GM12878 (cell line): ENCODE data around the gene HIC1. TPM values are rescaled to one million over a fixed set of nuclear protein-coding genes. Genes with fewer than 3 reads are reported as not detected.

Source experiments
- BACH1 ChIP-seq: fragments of 450-650 bp; IDR thresholded peaks from 2 replicates; pipeline ENCODE4 v1.6.1; 2017; ENCODE audit warnings: mild to moderate bottlenecking, borderline replicate concordance
- BHLHE40 ChIP-seq, 2 experiments: fragments of 450-650 bp in 1 of 2; IDR thresholded peaks; 2 replicates each; pipeline ENCODE4 v1.6.1; 2011 to 2017; ENCODE audit warnings: low read depth in 2 of 2, borderline replicate concordance in 1 of 2, improper control_type of control experiment in 1 of 2, low read length in 1 of 2, mild to moderate bottlenecking in 1 of 2
- BMI1 ChIP-seq: fragments of 450-650 bp; IDR thresholded peaks from 2 replicates; pipeline ENCODE4 v1.6.1; 2016; ENCODE audit warnings: mild to moderate bottlenecking, moderate library complexity, borderline replicate concordance
- E2F4 ChIP-seq: IDR thresholded peaks from 2 replicates; pipeline ENCODE4 v1.6.1; 2012; ENCODE audit warnings: low read depth, low read length, improper control_type of control experiment
- IKZF1 ChIP-seq: fragments of 450-650 bp; conservative IDR thresholded peaks from 2 replicates; pipeline ENCODE4 v1.6.1; 2017; ENCODE audit warnings: antibody characterized with exemption, mild to moderate bottlenecking
- IKZF2 ChIP-seq, 2 experiments: fragments of 450-650 bp; IDR thresholded peaks; 2 replicates each; pipeline ENCODE4 v1.6.1; 2017; ENCODE audit warnings: mild to moderate bottlenecking in 2 of 2, moderate library complexity in 2 of 2
- NFXL1 ChIP-seq: fragments of 450-650 bp; IDR thresholded peaks from 2 replicates; pipeline ENCODE4 v1.6.1; 2017; ENCODE audit warnings: antibody characterized with exemption, mild to moderate bottlenecking, borderline replicate concordance
- POLR2A ChIP-seq: IDR thresholded peaks from 2 replicates; pipeline ENCODE4 v1.6.1; 2011; ENCODE audit warnings: low read depth, mild to moderate bottlenecking, low read length
- POU2F2 ChIP-seq: IDR thresholded peaks from 3 replicates; pipeline ENCODE4 v1.6.1; 2011; ENCODE audit warnings: low read depth, mild to moderate bottlenecking, low read length, borderline replicate concordance
- SMAD5 ChIP-seq: IDR thresholded peaks from 2 replicates; pipeline ENCODE4 v1.6.1; 2016; ENCODE audit warnings: antibody characterized with exemption, low read depth
- SMC3 ChIP-seq: IDR thresholded peaks from 2 replicates; pipeline ENCODE4 v1.6.1; 2011; ENCODE audit warnings: low read length, improper control_type of control experiment, borderline replicate concordance
- SREBF1 ChIP-seq: IDR thresholded peaks from 2 replicates; pipeline ENCODE4 v1.6.1; 2012; ENCODE audit warnings: mild to moderate bottlenecking, low read length
- USF2 ChIP-seq: IDR thresholded peaks from 2 replicates; pipeline ENCODE4 v1.6.1; 2011; ENCODE audit warnings: low read depth, low read length, improper control_type of control experiment, borderline replicate concordance
- ZNF207 ChIP-seq: fragments of 450-650 bp; IDR thresholded peaks from 2 replicates; pipeline ENCODE4 v1.6.1; 2014; ENCODE audit warnings: antibody characterized with exemption, mild to moderate bottlenecking, borderline replicate concordance
- polyA plus RNA-seq, 11 experiments: library from polyadenylated mRNA; depleted of rRNA in 4 of 11; unstranded in 6 of 11; stranded (reverse) in 5 of 11; fragments of >200 nt; fragmentation: Nextera tagmentation in 4 of 11; fragmentation: Illumina TruSeq in 1 of 11; extraction: Ambion mirVana in 4 of 11; extraction: Trizol in 1 of 11; gene quantifications; 1 replicate in 1 of 11; 2 replicates in 10 of 11; pipeline versions ENCODE4 v1.2.1 to v1.2.3, GENCODE V29; 2011 to 2016; ENCODE audit warnings: inconsistent platforms in 2 of 11, missing spikeins in 2 of 11, low read depth in 1 of 11
- total RNA-seq, 4 experiments: library from RNA; depleted of rRNA in 3 of 4; stranded (reverse); fragments of >200 nt in 3 of 4; fragmentation: Illumina TruSeq in 1 of 4; extraction: Trizol in 1 of 4; gene quantifications; 2 replicates each; pipeline versions ENCODE4 v1.2.1 to v1.2.3, GENCODE V29; 2013 to 2021
- TF ChIP-seq, protein P1 (sequence below), 3 experiments: IDR thresholded peaks in 2 of 3; conservative IDR thresholded peaks in 1 of 3; 2 replicates each; pipeline ENCODE4 v1.5.1; 2011; ENCODE audit warnings: low read depth in 3 of 3, low read length in 3 of 3, mild to moderate bottlenecking in 3 of 3, control low read depth in 2 of 3, moderate library complexity in 2 of 3, inconsistent platforms in 1 of 3, mixed read lengths in 1 of 3; ENCODE audit not compliant: control insufficient read depth in 2 of 3, insufficient read depth in 1 of 3; ENCODE audit errors: extremely low read depth in 1 of 3
- TF ChIP-seq, protein P2 (sequence below): fragments of 150-350 bp; IDR thresholded peaks from 2 replicates; pipeline ENCODE4 v1.6.1; 2016; ENCODE audit warnings: low read depth, low read length
- TF ChIP-seq, protein P3 (sequence below): fragments of 450-650 bp; IDR thresholded peaks from 2 replicates; pipeline ENCODE4 v1.6.1; 2017; ENCODE audit warnings: mild to moderate bottlenecking, moderate library complexity

The HIC1 gene
- total and polyA plus RNA-seq, 10 of the 15 experiments (the other 5 are each of a cell fraction or from before 2014, with no cell fraction given): 0.11 to 61.1 (median 4.9) TPM

GRCh38 chr17:2064980-2065785 lies 10.3 kb downstream of the HIC1 start (continued):
- TF ChIP-seq, protein P1, sequence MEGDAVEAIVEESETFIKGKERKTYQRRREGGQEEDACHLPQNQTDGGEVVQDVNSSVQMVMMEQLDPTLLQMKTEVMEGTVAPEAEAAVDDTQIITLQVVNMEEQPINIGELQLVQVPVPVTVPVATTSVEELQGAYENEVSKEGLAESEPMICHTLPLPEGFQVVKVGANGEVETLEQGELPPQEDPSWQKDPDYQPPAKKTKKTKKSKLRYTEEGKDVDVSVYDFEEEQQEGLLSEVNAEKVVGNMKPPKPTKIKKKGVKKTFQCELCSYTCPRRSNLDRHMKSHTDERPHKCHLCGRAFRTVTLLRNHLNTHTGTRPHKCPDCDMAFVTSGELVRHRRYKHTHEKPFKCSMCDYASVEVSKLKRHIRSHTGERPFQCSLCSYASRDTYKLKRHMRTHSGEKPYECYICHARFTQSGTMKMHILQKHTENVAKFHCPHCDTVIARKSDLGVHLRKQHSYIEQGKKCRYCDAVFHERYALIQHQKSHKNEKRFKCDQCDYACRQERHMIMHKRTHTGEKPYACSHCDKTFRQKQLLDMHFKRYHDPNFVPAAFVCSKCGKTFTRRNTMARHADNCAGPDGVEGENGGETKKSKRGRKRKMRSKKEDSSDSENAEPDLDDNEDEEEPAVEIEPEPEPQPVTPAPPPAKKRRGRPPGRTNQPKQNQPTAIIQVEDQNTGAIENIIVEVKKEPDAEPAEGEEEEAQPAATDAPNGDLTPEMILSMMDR (IDR thresholded peaks at IDR 0.05 in 2 of 3, conservative IDR thresholded peaks at IDR 0.05 in 1 of 3; ENCODE audit: control insufficient read depth in 2 of 3, extremely low read depth in 1 of 3, insufficient read depth in 1 of 3, low read depth in 3 of 3, low read length in 3 of 3): peak; percentile 44 to 61 (median 50)
- TF ChIP-seq BACH1: no peak
- TF ChIP-seq POLR2A: peak; percentile 73; the same call in 1 of the 2 replicates
- TF ChIP-seq, protein P2, sequence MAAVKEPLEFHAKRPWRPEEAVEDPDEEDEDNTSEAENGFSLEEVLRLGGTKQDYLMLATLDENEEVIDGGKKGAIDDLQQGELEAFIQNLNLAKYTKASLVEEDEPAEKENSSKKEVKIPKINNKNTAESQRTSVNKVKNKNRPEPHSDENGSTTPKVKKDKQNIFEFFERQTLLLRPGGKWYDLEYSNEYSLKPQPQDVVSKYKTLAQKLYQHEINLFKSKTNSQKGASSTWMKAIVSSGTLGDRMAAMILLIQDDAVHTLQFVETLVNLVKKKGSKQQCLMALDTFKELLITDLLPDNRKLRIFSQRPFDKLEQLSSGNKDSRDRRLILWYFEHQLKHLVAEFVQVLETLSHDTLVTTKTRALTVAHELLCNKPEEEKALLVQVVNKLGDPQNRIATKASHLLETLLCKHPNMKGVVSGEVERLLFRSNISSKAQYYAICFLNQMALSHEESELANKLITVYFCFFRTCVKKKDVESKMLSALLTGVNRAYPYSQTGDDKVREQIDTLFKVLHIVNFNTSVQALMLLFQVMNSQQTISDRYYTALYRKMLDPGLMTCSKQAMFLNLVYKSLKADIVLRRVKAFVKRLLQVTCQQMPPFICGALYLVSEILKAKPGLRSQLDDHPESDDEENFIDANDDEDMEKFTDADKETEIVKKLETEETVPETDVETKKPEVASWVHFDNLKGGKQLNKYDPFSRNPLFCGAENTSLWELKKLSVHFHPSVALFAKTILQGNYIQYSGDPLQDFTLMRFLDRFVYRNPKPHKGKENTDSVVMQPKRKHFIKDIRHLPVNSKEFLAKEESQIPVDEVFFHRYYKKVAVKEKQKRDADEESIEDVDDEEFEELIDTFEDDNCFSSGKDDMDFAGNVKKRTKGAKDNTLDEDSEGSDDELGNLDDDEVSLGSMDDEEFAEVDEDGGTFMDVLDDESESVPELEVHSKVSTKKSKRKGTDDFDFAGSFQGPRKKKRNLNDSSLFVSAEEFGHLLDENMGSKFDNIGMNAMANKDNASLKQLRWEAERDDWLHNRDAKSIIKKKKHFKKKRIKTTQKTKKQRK: no peak
- TF ChIP-seq SREBF1: no peak
- peak in 1 of 2 experiments; percentile 27; a peak in 1 of 4 replicates for TF ChIP-seq BHLHE40 (IDR thresholded peaks at IDR 0.05; ENCODE audit: borderline replicate concordance in 1 of 2, low read depth in 2 of 2, low read length in 1 of 2)
- 0 out of 2 replicates have a peak, but pooled peaks have one; percentile 16 for TF ChIP-seq IKZF1
- TF ChIP-seq ZNF207: no peak
- no peak for TF ChIP-seq E2F4
- TF ChIP-seq POU2F2: peak; percentile 21; the same call in 1 of the 3 replicates
- TF ChIP-seq BMI1: no peak
- TF ChIP-seq IKZF2 (IDR thresholded peaks at IDR 0.05): 0 out of 4 replicates have a peak, but pooled peaks of 1 of the 2 experiments have one; percentile 13
- TF ChIP-seq, protein P3, sequence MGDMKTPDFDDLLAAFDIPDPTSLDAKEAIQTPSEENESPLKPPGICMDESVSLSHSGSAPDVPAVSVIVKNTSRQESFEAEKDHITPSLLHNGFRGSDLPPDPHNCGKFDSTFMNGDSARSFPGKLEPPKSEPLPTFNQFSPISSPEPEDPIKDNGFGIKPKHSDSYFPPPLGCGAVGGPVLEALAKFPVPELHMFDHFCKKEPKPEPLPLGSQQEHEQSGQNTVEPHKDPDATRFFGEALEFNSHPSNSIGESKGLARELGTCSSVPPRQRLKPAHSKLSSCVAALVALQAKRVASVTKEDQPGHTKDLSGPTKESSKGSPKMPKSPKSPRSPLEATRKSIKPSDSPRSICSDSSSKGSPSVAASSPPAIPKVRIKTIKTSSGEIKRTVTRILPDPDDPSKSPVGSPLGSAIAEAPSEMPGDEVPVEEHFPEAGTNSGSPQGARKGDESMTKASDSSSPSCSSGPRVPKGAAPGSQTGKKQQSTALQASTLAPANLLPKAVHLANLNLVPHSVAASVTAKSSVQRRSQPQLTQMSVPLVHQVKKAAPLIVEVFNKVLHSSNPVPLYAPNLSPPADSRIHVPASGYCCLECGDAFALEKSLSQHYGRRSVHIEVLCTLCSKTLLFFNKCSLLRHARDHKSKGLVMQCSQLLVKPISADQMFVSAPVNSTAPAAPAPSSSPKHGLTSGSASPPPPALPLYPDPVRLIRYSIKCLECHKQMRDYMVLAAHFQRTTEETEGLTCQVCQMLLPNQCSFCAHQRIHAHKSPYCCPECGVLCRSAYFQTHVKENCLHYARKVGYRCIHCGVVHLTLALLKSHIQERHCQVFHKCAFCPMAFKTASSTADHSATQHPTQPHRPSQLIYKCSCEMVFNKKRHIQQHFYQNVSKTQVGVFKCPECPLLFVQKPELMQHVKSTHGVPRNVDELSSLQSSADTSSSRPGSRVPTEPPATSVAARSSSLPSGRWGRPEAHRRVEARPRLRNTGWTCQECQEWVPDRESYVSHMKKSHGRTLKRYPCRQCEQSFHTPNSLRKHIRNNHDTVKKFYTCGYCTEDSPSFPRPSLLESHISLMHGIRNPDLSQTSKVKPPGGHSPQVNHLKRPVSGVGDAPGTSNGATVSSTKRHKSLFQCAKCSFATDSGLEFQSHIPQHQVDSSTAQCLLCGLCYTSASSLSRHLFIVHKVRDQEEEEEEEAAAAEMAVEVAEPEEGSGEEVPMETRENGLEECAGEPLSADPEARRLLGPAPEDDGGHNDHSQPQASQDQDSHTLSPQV: no peak
- peak; percentile 51; the same call in 1 of the 2 replicates for TF ChIP-seq SMC3
- peak; percentile 68; the same call in 1 of the 2 replicates for TF ChIP-seq SMAD5
- TF ChIP-seq USF2: no peak
- no peak for TF ChIP-seq NFXL1
